ENCODE measurements around the gene CD46.

CD46 gene

GRCh38 chr1:207830788-207831187 is 78.9 kb downstream of the CD46 start:
- no peak for DNase-seq

- DNase-seq, result no peak
These were observed 79.9 kb downstream of the CD46 start for GRCh38 chr1:207831517-207832327.

GRCh38 chr1:207832796-207833195 is 80.9 kb downstream of the CD46 start:
- no peak for DNase-seq

GRCh38 chr1:207833381-207833780 is 81.5 kb downstream of the CD46 start:
- no peak for DNase-seq

GRCh38 chr1:207833956-207834660 is 82.3 kb downstream of the CD46 start:
- no peak for DNase-seq

- DNase-seq, result no peak
These were observed 84.1 kb downstream of the CD46 start for GRCh38 chr1:207835958-207836357.

- no peak for DNase-seq
These were observed 84.9 kb downstream of the CD46 start for GRCh38 chr1:207836591-207837347.

- no peak for DNase-seq
These were observed 85.8 kb downstream of the CD46 start for GRCh38 chr1:207837673-207838072.

- DNase-seq, result no peak
These were observed 86.6 kb downstream of the CD46 start for GRCh38 chr1:207838156-207839082.

GRCh38 chr1:207839083-207839413 is 87.2 kb downstream of the CD46 start:
- DNase-seq, result no peak

- DNase-seq, result no peak
These were observed 88.5 kb downstream of the CD46 start for GRCh38 chr1:207840380-207840779.

GRCh38 chr1:207841293-207841692 is 89.4 kb downstream of the CD46 start:
- no peak for DNase-seq

GRCh38 chr1:207841901-207842300 is 90.0 kb downstream of the CD46 start:
- no peak for DNase-seq

GRCh38 chr1:207842506-207842905 is 90.7 kb downstream of the CD46 start:
- DNase-seq, result no peak

- DNase-seq, result no peak
These were observed 92.5 kb downstream of the CD46 start for GRCh38 chr1:207844371-207844770.

Measured in activated CD4-positive, CD25-positive, alpha-beta regulatory T cell treated with anti-CD3 and anti-CD28 coated beads, Interleukin-2, amount 50 U/mL, for 72 hours (primary cell).